Muscle layer of colon (tissue), 2 donors: Measurements from ENCODE around the gene CCM2.

Source experiments
- H3K27ac ChIP-seq: one replicate; pipeline ENCODE4 v1.7.0; 2013; ENCODE audit warnings: low read depth, mild to moderate bottlenecking, low read length, moderate library complexity
- H3K27me3 ChIP-seq, 2 donors: one replicate each; pipeline ENCODE4 v1.7.0; 2013; ENCODE audit warnings: low read length in 2 of 2, mild to moderate bottlenecking in 2 of 2; ENCODE audit not compliant: insufficient read depth in 2 of 2, control insufficient read depth in 1 of 2
- H3K36me3 ChIP-seq: one replicate; pipeline ENCODE4 v1.7.0; 2013; ENCODE audit warnings: mild to moderate bottlenecking, low read length; ENCODE audit not compliant: insufficient read depth
- H3K4me1 ChIP-seq: one replicate; pipeline ENCODE4 v1.7.0; 2013; ENCODE audit warnings: mild to moderate bottlenecking, low read length; ENCODE audit not compliant: insufficient read depth
- H3K4me3 ChIP-seq, 2 donors: one replicate each; pipeline ENCODE4 v1.7.0; 2013; ENCODE audit warnings: low read length in 2 of 2, low read depth in 1 of 2, mild to moderate bottlenecking in 1 of 2, moderate library complexity in 1 of 2
- H3K9ac ChIP-seq: one replicate; pipeline ENCODE4 v1.7.0; 2013; ENCODE audit warnings: low read length
- H3K9me3 ChIP-seq: one replicate; pipeline ENCODE4 v1.7.0; 2013; ENCODE audit warnings: mild to moderate bottlenecking, low read length
- donor health status: abdominal sarcoma.
- donor health status: Adenocarcinoma of cecum.

CCM2 gene

GRCh38 chr7:45098983-45099839 lies 99.2 kb downstream of the CCM2 start:
- Histone ChIP-seq H3K27me3 (no peaks in the 10 kb centered on the region), H3K36me3 (peaks cover 63% of the 10 kb centered on the region), H3K9ac (no peak overlapping the region), H3K4me3 (no peak overlapping the region), H3K27ac (no peak overlapping the region), H3K4me1 (no peaks in the 10 kb centered on the region), H3K9me3 (no peaks in the 10 kb centered on the region)

GRCh38 chr7:45099891-45100760 lies 100.1 kb downstream of the CCM2 start:
- Histone ChIP-seq H3K4me1 (no peaks in the 10 kb centered on the region), H3K9me3 (no peaks in the 10 kb centered on the region), H3K27ac (no peak overlapping the region), H3K27me3 (no peaks in the 10 kb centered on the region), H3K36me3 (peaks cover 72% of the 10 kb centered on the region), H3K4me3 (no peak overlapping the region), H3K9ac (no peak overlapping the region)

GRCh38 chr7:45100761-45101480 lies 100.9 kb downstream of the CCM2 start:
- Histone ChIP-seq H3K4me1 (no peaks in the 10 kb centered on the region), H3K9ac (no peak overlapping the region), H3K27ac (no peak overlapping the region), H3K27me3 (no peaks in the 10 kb centered on the region), H3K9me3 (no peaks in the 10 kb centered on the region), H3K4me3 (no peak overlapping the region), H3K36me3 (peaks cover 80% of the 10 kb centered on the region)

- H3K9ac ChIP-seq = no peak overlapping the region
- no peaks in the 10 kb centered on the region for H3K27me3 ChIP-seq
- no peaks in the 10 kb centered on the region for H3K9me3 ChIP-seq
- no peaks in the 10 kb centered on the region for H3K4me1 ChIP-seq
- H3K36me3 ChIP-seq = peaks cover 89% of the 10 kb centered on the region
- no peak overlapping the region for H3K4me3 ChIP-seq
- no peak overlapping the region for H3K27ac ChIP-seq
Measured at GRCh38 chr7:45101748-45102147, 101.7 kb downstream of the CCM2 start.

- Histone ChIP-seq H3K9me3 (no peaks in the 10 kb centered on the region), H3K36me3 (peaks cover 95% of the 10 kb centered on the region), H3K4me3 (no peak overlapping the region), H3K4me1 (peaks cover 9% of the 10 kb centered on the region), H3K27me3 (no peaks in the 10 kb centered on the region), H3K27ac (no peak overlapping the region), H3K9ac (no peak overlapping the region)
Measured at GRCh38 chr7:45102785-45103712, 103.0 kb downstream of the CCM2 start.

GRCh38 chr7:45103958-45104843 lies 104.2 kb downstream of the CCM2 start:
- H3K27ac ChIP-seq = no peak overlapping the region
- peaks cover 15% of the 10 kb centered on the region for H3K4me1 ChIP-seq
- no peaks in the 10 kb centered on the region for H3K27me3 ChIP-seq
- H3K9ac ChIP-seq = no peak overlapping the region
- no peak overlapping the region for H3K4me3 ChIP-seq
- H3K9me3 ChIP-seq = no peaks in the 10 kb centered on the region
- peaks cover 98% of the 10 kb centered on the region for H3K36me3 ChIP-seq

GRCh38 chr7:45104844-45105587 lies 105.0 kb downstream of the CCM2 start:
- H3K4me1 ChIP-seq = peaks cover 18% of the 10 kb centered on the region
- H3K27me3 ChIP-seq = no peaks in the 10 kb centered on the region
- peaks cover 91% of the 10 kb centered on the region for H3K36me3 ChIP-seq
- H3K9ac ChIP-seq = no peak overlapping the region
- H3K9me3 ChIP-seq = no peaks in the 10 kb centered on the region
- H3K27ac ChIP-seq = no peak overlapping the region
- no peak overlapping the region for H3K4me3 ChIP-seq

- Histone ChIP-seq H3K9me3 (no peaks in the 10 kb centered on the region), H3K9ac (no peak overlapping the region), H3K27ac (no peak overlapping the region), H3K4me1 (peaks cover 25% of the 10 kb centered on the region), H3K27me3 (no peaks in the 10 kb centered on the region), H3K36me3 (peaks cover 85% of the 10 kb centered on the region), H3K4me3 (no peak overlapping the region)
Measured at GRCh38 chr7:45105588-45106188, 105.7 kb downstream of the CCM2 start.

GRCh38 chr7:45106820-45107219 lies 106.8 kb downstream of the CCM2 start:
- peaks cover 74% of the 10 kb centered on the region for H3K36me3 ChIP-seq

More at GRCh38 chr7:45106820-45107219, 106.8 kb downstream of the CCM2 start:
- no peak overlapping the region for H3K4me3 ChIP-seq
- no peak overlapping the region for H3K27ac ChIP-seq
- H3K4me1 ChIP-seq = peaks cover 28% of the 10 kb centered on the region
- H3K9me3 ChIP-seq = no peaks in the 10 kb centered on the region
- no peak overlapping the region for H3K9ac ChIP-seq
- H3K27me3 ChIP-seq = no peaks in the 10 kb centered on the region
